GM12878 (cell line): ENCODE data around the gene THRAP3. TPM values are rescaled to one million over a fixed set of nuclear protein-coding genes. Genes with fewer than 3 reads are reported as not detected.

Experiments used
- ASH2L ChIP-seq: fragments of 300-600, 200-600 bp; sonication (generic); IDR thresholded peaks from 2 replicates; pipeline ENCODE4 v1.6.1; 2017; ENCODE audit warnings: low read depth, mild to moderate bottlenecking, borderline replicate concordance
- BACH1 ChIP-seq: fragments of 450-650 bp; IDR thresholded peaks from 2 replicates; pipeline ENCODE4 v1.6.1; 2017; ENCODE audit warnings: mild to moderate bottlenecking, borderline replicate concordance
- BHLHE40 ChIP-seq, 2 experiments: fragments of 450-650 bp in 1 of 2; IDR thresholded peaks; 2 replicates each; pipeline ENCODE4 v1.6.1; 2011 to 2017; ENCODE audit warnings: low read depth in 2 of 2, borderline replicate concordance in 1 of 2, improper control_type of control experiment in 1 of 2, low read length in 1 of 2, mild to moderate bottlenecking in 1 of 2
- EGR1 ChIP-seq, 2 experiments: IDR thresholded peaks; 1 replicate in 1 of 2; 2 replicates in 1 of 2; pipeline ENCODE4 v1.6.1; 2011 to 2012; ENCODE audit warnings: low read depth in 2 of 2, low read length in 2 of 2, borderline replicate concordance in 1 of 2, mild to moderate bottlenecking in 1 of 2, moderate library complexity in 1 of 2
- GATAD2B ChIP-seq: fragments of 450-650 bp; conservative IDR thresholded peaks from 2 replicates; pipeline ENCODE4 v1.6.1; 2017; ENCODE audit warnings: low read depth, mild to moderate bottlenecking, moderate library complexity
- IRF4 ChIP-seq: IDR thresholded peaks from 2 replicates; pipeline ENCODE4 v1.6.1; 2011; ENCODE audit warnings: low read depth, low read length
- KAT2A ChIP-seq: conservative IDR thresholded peaks from 2 replicates; pipeline ENCODE4 v1.6.1; 2011; ENCODE audit warnings: low read depth, low read length; ENCODE audit not compliant: control insufficient read depth
- MTA3 ChIP-seq: IDR thresholded peaks from 2 replicates; pipeline ENCODE4 v1.6.1; 2012; ENCODE audit warnings: low read length, inconsistent platforms, borderline replicate concordance
- RELA ChIP-seq: fragments of 450-650 bp; IDR thresholded peaks from 2 replicates; pipeline ENCODE4 v1.8.0; 2014; ENCODE audit warnings: borderline replicate concordance; ENCODE audit not compliant: partially characterized antibody
- SP1 ChIP-seq: IDR thresholded peaks from one replicate; pipeline ENCODE4 v1.6.1; 2011; ENCODE audit warnings: low read depth, low read length
- SRF ChIP-seq, 2 experiments: IDR thresholded peaks; 2 replicates each; pipeline ENCODE4 v1.6.1; 2011; ENCODE audit warnings: low read depth in 2 of 2, low read length in 2 of 2, mild to moderate bottlenecking in 1 of 2, moderate library complexity in 1 of 2
- SUPT20H ChIP-seq: IDR thresholded peaks from 2 replicates; pipeline ENCODE4 v1.6.1; 2011; ENCODE audit warnings: low read depth, mild to moderate bottlenecking, low read length, moderate library complexity, borderline replicate concordance; ENCODE audit not compliant: control insufficient read depth
- TAF1 ChIP-seq: IDR thresholded peaks from 2 replicates; pipeline ENCODE4 v1.6.1; 2011; ENCODE audit warnings: mild to moderate bottlenecking, low read depth, low read length, borderline replicate concordance
- YBX1 ChIP-seq: fragments of 450-650 bp; IDR thresholded peaks from 2 replicates; pipeline ENCODE4 v1.6.1; 2016; ENCODE audit warnings: antibody characterized with exemption
- ZNF217 ChIP-seq: fragments of 450-650 bp; IDR thresholded peaks from 2 replicates; pipeline ENCODE4 v1.6.1; 2017; ENCODE audit warnings: antibody characterized with exemption, mild to moderate bottlenecking
- polyA plus RNA-seq, 11 experiments: library from polyadenylated mRNA; depleted of rRNA in 4 of 11; unstranded in 6 of 11; stranded (reverse) in 5 of 11; fragments of >200 nt; fragmentation: Nextera tagmentation in 4 of 11; fragmentation: Illumina TruSeq in 1 of 11; extraction: Ambion mirVana in 4 of 11; extraction: Trizol in 1 of 11; gene quantifications; 1 replicate in 1 of 11; 2 replicates in 10 of 11; pipeline versions ENCODE4 v1.2.1 to v1.2.3, GENCODE V29; 2011 to 2016; ENCODE audit warnings: inconsistent platforms in 2 of 11, missing spikeins in 2 of 11, low read depth in 1 of 11
- total RNA-seq, 4 experiments: library from RNA; depleted of rRNA in 3 of 4; stranded (reverse); fragments of >200 nt in 3 of 4; fragmentation: Illumina TruSeq in 1 of 4; extraction: Trizol in 1 of 4; gene quantifications; 2 replicates each; pipeline versions ENCODE4 v1.2.1 to v1.2.3, GENCODE V29; 2013 to 2021
- TF ChIP-seq, protein P1 (sequence below): fragments of 450-650 bp; IDR thresholded peaks from 2 replicates; pipeline ENCODE4 v1.6.1; 2017; ENCODE audit warnings: mild to moderate bottlenecking, moderate library complexity
- TF ChIP-seq, protein P2 (sequence below): IDR thresholded peaks from 2 replicates; pipeline ENCODE4 v1.6.1; 2011; ENCODE audit warnings: mild to moderate bottlenecking, low read depth, low read length, moderate library complexity; ENCODE audit not compliant: insufficient replicate concordance
- TF ChIP-seq, protein P3 (sequence below): IDR thresholded peaks from 2 replicates; pipeline ENCODE4 v1.6.1; 2012; ENCODE audit warnings: low read depth, low read length, improper control_type of control experiment
- TF ChIP-seq, protein P4 (sequence below): fragments of 450-650 bp; formaldehyde crosslinking; IDR thresholded peaks from 2 replicates; pipeline ENCODE4 v1.4.0; 2022; ENCODE audit warnings: mild to moderate bottlenecking, moderate library complexity

The THRAP3 gene
- total and polyA plus RNA-seq, 10 of the 15 experiments (the other 5 are each of a cell fraction or from before 2014, with no cell fraction given) = 76.3 to 173 (median 136) TPM

DNA sequence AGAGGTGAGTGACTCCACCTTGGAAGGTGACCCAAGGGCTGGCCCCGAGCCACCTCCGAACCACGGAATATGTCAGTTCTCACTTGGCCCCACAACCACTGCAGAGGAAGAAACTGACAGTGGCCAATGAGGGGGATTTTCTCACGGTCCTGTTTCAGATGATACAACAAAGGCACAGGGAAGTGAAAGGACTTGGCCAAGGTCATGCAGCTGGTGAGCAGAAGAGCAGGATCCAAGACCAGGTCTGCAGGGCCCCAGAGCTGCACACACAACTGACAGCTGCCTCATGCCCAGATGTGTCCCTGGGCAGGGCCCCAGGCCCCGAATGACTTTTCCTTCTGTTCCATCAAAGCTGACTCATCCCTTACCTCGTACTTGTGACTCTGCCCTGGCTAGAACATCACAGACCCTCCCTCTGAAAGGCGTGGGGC is 125.0 kb downstream of the THRAP3 start (continued):
- TF ChIP-seq MTA3 (peak; percentile 58; the same call in 1 of the 2 replicates), SRF (IDR thresholded peaks at IDR 0.05; ENCODE audit: low read depth in 2 of 2, low read length in 2 of 2) (no peak), BHLHE40 (IDR thresholded peaks at IDR 0.05; ENCODE audit: borderline replicate concordance in 1 of 2, low read depth in 2 of 2, low read length in 1 of 2) (peak in 1 of 2 experiments; percentile 48; a peak in 1 of 4 replicates), YBX1 (no peak), SUPT20H (no peak), ASH2L (no peak), KAT2A (no peak), EGR1 (IDR thresholded peaks at IDR 0.05; ENCODE audit: borderline replicate concordance in 1 of 2, low read depth in 2 of 2, low read length in 2 of 2) (no peak), GATAD2B (peak; percentile 26; the same call in 1 of the 2 replicates), SP1 (peak; percentile 58), RELA (no peak), IRF4 (peak; percentile 58; the same call in 1 of the 2 replicates), ZNF217 (no peak), TAF1 (no peak), BACH1 (no peak)
- TF ChIP-seq, protein P1, sequence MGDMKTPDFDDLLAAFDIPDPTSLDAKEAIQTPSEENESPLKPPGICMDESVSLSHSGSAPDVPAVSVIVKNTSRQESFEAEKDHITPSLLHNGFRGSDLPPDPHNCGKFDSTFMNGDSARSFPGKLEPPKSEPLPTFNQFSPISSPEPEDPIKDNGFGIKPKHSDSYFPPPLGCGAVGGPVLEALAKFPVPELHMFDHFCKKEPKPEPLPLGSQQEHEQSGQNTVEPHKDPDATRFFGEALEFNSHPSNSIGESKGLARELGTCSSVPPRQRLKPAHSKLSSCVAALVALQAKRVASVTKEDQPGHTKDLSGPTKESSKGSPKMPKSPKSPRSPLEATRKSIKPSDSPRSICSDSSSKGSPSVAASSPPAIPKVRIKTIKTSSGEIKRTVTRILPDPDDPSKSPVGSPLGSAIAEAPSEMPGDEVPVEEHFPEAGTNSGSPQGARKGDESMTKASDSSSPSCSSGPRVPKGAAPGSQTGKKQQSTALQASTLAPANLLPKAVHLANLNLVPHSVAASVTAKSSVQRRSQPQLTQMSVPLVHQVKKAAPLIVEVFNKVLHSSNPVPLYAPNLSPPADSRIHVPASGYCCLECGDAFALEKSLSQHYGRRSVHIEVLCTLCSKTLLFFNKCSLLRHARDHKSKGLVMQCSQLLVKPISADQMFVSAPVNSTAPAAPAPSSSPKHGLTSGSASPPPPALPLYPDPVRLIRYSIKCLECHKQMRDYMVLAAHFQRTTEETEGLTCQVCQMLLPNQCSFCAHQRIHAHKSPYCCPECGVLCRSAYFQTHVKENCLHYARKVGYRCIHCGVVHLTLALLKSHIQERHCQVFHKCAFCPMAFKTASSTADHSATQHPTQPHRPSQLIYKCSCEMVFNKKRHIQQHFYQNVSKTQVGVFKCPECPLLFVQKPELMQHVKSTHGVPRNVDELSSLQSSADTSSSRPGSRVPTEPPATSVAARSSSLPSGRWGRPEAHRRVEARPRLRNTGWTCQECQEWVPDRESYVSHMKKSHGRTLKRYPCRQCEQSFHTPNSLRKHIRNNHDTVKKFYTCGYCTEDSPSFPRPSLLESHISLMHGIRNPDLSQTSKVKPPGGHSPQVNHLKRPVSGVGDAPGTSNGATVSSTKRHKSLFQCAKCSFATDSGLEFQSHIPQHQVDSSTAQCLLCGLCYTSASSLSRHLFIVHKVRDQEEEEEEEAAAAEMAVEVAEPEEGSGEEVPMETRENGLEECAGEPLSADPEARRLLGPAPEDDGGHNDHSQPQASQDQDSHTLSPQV = no peak
- TF ChIP-seq, protein P2, sequence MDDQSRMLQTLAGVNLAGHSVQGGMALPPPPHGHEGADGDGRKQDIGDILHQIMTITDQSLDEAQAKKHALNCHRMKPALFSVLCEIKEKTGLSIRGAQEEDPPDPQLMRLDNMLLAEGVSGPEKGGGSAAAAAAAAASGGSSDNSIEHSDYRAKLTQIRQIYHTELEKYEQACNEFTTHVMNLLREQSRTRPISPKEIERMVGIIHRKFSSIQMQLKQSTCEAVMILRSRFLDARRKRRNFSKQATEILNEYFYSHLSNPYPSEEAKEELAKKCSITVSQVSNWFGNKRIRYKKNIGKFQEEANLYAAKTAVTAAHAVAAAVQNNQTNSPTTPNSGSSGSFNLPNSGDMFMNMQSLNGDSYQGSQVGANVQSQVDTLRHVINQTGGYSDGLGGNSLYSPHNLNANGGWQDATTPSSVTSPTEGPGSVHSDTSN = no peak
- TF ChIP-seq, protein P3, sequence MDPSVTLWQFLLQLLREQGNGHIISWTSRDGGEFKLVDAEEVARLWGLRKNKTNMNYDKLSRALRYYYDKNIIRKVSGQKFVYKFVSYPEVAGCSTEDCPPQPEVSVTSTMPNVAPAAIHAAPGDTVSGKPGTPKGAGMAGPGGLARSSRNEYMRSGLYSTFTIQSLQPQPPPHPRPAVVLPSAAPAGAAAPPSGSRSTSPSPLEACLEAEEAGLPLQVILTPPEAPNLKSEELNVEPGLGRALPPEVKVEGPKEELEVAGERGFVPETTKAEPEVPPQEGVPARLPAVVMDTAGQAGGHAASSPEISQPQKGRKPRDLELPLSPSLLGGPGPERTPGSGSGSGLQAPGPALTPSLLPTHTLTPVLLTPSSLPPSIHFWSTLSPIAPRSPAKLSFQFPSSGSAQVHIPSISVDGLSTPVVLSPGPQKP = no peak
- TF ChIP-seq, protein P4, sequence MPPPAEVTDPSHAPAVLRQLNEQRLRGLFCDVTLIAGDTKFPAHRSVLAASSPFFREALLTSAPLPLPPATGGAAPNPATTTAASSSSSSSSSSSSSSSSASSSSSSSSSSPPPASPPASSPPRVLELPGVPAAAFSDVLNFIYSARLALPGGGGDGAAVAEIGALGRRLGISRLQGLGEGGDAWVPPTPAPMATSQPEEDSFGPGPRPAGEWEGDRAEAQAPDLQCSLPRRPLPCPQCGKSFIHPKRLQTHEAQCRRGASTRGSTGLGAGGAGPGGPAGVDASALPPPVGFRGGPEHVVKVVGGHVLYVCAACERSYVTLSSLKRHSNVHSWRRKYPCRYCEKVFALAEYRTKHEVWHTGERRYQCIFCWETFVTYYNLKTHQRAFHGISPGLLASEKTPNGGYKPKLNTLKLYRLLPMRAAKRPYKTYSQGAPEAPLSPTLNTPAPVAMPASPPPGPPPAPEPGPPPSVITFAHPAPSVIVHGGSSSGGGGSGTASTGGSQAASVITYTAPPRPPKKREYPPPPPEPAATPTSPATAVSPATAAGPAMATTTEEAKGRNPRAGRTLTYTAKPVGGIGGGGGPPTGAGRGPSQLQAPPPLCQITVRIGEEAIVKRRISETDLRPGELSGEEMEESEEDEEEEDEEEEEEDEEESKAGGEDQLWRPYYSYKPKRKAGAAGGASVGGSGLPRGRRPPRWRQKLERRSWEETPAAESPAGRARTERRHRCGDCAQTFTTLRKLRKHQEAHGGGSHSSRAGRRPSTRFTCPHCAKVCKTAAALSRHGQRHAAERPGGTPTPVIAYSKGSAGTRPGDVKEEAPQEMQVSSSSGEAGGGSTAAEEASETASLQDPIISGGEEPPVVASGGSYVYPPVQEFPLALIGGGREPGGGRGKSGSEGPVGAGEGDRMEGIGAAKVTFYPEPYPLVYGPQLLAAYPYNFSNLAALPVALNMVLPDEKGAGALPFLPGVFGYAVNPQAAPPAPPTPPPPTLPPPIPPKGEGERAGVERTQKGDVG (CRISPR knock-in tag) = no peak
